K562 (cell line): Measurements from ENCODE around the gene RNF151. TPM values are rescaled to one million over a fixed set of nuclear protein-coding genes. Genes with fewer than 3 reads are reported as not detected.

Source experiments
- FIP1L1 ChIP-seq: fragments of 200-400 bp; formaldehyde crosslinking; IDR thresholded peaks from 2 replicates; pipeline ENCODE4 v1.6.1; 2018; ENCODE audit warnings: mild to moderate bottlenecking, low read depth, low read length; ENCODE audit not compliant: poor library complexity, severe bottlenecking
- ZNF23 ChIP-seq: fragments of 250-450 bp; sonication (Bioruptor Pico); IDR thresholded peaks from 2 replicates; pipeline ENCODE4 v1.4.0; 2020; ENCODE audit warnings: mild to moderate bottlenecking
- polyA plus RNA-seq, 8 experiments: library from polyadenylated mRNA; depleted of rRNA in 4 of 8; stranded (reverse) in 5 of 8; unstranded in 3 of 8; fragments of >200 nt; fragmentation: Nextera tagmentation in 2 of 8; fragmentation: Illumina TruSeq in 1 of 8; extraction: Ambion mirVana in 2 of 8; extraction: Trizol in 1 of 8; gene quantifications; 2 replicates each; pipeline versions ENCODE4 v1.2.1 to v1.2.3, GENCODE V29; 2011 to 2014; ENCODE audit warnings: inconsistent platforms in 1 of 8, missing spikeins in 1 of 8
- total RNA-seq, 7 experiments: library from RNA; depleted of rRNA in 6 of 7; stranded (reverse); fragments of >200 nt in 6 of 7; fragmentation: Illumina TruSeq in 2 of 7; extraction: Trizol in 2 of 7; gene quantifications; 2 replicates each; pipeline versions ENCODE4 v1.2.1 to v1.2.3, GENCODE V29; 2011 to 2021; ENCODE audit warnings: low replicate concordance in 1 of 7
- TF ChIP-seq, protein P1 (sequence below): fragments of 450-650 bp; IDR thresholded peaks from 2 replicates; pipeline ENCODE4 v1.6.1; 2016; ENCODE audit warnings: mild to moderate bottlenecking, moderate library complexity
- TF ChIP-seq, protein P2 (sequence below), 2 experiments: fragments of 450-650 bp; IDR thresholded peaks; 2 replicates each; pipeline ENCODE4 v1.6.1; 2016; ENCODE audit warnings: mild to moderate bottlenecking in 2 of 2, borderline replicate concordance in 1 of 2, low read depth in 1 of 2, moderate library complexity in 1 of 2

RNF151 gene
- total and polyA plus RNA-seq, 9 of the 15 experiments (the other 6 are each of a cell fraction or from before 2014, with no cell fraction given) = not detected

DNA sequence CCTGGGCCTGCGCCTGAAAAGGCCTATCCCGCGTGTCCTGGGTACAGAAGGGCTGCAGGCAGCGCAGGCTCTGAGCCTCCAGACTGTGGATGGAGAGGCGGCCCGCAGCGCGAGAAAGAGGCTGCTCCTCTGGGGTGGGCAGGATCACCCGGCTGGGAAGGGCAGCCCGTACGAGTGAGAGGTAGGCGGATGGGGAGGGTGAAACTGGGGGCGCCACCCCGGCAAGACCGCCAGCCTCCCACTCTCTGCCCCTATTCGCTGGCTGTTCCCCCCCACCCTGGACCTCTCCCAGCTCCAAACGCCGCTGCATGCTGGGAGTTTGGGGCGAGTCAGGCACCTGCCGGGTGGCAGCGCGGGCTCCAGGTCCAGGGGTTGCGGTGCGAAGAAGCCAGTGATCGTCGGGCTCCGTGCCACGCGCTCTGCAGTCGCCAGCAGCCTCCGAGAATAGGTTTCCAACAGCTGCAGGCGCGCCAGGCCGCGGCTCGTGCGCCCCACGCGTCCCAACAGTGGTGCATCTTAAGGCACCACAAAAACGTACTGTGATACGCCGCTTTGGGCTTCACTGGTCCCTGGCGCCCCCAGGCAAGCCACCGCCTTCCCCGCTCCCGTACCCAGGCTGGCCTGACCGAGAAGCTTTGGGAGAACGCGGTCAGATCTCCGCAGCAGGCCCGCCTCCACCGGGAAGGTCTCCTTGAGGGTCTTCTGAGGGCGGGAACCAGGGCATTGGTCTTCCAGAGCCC is 13.5 kb downstream of the RNF151 start (continued):
- TF ChIP-seq, protein P1, sequence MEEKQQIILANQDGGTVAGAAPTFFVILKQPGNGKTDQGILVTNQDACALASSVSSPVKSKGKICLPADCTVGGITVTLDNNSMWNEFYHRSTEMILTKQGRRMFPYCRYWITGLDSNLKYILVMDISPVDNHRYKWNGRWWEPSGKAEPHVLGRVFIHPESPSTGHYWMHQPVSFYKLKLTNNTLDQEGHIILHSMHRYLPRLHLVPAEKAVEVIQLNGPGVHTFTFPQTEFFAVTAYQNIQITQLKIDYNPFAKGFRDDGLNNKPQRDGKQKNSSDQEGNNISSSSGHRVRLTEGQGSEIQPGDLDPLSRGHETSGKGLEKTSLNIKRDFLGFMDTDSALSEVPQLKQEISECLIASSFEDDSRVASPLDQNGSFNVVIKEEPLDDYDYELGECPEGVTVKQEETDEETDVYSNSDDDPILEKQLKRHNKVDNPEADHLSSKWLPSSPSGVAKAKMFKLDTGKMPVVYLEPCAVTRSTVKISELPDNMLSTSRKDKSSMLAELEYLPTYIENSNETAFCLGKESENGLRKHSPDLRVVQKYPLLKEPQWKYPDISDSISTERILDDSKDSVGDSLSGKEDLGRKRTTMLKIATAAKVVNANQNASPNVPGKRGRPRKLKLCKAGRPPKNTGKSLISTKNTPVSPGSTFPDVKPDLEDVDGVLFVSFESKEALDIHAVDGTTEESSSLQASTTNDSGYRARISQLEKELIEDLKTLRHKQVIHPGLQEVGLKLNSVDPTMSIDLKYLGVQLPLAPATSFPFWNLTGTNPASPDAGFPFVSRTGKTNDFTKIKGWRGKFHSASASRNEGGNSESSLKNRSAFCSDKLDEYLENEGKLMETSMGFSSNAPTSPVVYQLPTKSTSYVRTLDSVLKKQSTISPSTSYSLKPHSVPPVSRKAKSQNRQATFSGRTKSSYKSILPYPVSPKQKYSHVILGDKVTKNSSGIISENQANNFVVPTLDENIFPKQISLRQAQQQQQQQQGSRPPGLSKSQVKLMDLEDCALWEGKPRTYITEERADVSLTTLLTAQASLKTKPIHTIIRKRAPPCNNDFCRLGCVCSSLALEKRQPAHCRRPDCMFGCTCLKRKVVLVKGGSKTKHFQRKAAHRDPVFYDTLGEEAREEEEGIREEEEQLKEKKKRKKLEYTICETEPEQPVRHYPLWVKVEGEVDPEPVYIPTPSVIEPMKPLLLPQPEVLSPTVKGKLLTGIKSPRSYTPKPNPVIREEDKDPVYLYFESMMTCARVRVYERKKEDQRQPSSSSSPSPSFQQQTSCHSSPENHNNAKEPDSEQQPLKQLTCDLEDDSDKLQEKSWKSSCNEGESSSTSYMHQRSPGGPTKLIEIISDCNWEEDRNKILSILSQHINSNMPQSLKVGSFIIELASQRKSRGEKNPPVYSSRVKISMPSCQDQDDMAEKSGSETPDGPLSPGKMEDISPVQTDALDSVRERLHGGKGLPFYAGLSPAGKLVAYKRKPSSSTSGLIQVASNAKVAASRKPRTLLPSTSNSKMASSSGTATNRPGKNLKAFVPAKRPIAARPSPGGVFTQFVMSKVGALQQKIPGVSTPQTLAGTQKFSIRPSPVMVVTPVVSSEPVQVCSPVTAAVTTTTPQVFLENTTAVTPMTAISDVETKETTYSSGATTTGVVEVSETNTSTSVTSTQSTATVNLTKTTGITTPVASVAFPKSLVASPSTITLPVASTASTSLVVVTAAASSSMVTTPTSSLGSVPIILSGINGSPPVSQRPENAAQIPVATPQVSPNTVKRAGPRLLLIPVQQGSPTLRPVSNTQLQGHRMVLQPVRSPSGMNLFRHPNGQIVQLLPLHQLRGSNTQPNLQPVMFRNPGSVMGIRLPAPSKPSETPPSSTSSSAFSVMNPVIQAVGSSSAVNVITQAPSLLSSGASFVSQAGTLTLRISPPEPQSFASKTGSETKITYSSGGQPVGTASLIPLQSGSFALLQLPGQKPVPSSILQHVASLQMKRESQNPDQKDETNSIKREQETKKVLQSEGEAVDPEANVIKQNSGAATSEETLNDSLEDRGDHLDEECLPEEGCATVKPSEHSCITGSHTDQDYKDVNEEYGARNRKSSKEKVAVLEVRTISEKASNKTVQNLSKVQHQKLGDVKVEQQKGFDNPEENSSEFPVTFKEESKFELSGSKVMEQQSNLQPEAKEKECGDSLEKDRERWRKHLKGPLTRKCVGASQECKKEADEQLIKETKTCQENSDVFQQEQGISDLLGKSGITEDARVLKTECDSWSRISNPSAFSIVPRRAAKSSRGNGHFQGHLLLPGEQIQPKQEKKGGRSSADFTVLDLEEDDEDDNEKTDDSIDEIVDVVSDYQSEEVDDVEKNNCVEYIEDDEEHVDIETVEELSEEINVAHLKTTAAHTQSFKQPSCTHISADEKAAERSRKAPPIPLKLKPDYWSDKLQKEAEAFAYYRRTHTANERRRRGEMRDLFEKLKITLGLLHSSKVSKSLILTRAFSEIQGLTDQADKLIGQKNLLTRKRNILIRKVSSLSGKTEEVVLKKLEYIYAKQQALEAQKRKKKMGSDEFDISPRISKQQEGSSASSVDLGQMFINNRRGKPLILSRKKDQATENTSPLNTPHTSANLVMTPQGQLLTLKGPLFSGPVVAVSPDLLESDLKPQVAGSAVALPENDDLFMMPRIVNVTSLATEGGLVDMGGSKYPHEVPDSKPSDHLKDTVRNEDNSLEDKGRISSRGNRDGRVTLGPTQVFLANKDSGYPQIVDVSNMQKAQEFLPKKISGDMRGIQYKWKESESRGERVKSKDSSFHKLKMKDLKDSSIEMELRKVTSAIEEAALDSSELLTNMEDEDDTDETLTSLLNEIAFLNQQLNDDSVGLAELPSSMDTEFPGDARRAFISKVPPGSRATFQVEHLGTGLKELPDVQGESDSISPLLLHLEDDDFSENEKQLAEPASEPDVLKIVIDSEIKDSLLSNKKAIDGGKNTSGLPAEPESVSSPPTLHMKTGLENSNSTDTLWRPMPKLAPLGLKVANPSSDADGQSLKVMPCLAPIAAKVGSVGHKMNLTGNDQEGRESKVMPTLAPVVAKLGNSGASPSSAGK = no peak
- TF ChIP-seq, protein P2, sequence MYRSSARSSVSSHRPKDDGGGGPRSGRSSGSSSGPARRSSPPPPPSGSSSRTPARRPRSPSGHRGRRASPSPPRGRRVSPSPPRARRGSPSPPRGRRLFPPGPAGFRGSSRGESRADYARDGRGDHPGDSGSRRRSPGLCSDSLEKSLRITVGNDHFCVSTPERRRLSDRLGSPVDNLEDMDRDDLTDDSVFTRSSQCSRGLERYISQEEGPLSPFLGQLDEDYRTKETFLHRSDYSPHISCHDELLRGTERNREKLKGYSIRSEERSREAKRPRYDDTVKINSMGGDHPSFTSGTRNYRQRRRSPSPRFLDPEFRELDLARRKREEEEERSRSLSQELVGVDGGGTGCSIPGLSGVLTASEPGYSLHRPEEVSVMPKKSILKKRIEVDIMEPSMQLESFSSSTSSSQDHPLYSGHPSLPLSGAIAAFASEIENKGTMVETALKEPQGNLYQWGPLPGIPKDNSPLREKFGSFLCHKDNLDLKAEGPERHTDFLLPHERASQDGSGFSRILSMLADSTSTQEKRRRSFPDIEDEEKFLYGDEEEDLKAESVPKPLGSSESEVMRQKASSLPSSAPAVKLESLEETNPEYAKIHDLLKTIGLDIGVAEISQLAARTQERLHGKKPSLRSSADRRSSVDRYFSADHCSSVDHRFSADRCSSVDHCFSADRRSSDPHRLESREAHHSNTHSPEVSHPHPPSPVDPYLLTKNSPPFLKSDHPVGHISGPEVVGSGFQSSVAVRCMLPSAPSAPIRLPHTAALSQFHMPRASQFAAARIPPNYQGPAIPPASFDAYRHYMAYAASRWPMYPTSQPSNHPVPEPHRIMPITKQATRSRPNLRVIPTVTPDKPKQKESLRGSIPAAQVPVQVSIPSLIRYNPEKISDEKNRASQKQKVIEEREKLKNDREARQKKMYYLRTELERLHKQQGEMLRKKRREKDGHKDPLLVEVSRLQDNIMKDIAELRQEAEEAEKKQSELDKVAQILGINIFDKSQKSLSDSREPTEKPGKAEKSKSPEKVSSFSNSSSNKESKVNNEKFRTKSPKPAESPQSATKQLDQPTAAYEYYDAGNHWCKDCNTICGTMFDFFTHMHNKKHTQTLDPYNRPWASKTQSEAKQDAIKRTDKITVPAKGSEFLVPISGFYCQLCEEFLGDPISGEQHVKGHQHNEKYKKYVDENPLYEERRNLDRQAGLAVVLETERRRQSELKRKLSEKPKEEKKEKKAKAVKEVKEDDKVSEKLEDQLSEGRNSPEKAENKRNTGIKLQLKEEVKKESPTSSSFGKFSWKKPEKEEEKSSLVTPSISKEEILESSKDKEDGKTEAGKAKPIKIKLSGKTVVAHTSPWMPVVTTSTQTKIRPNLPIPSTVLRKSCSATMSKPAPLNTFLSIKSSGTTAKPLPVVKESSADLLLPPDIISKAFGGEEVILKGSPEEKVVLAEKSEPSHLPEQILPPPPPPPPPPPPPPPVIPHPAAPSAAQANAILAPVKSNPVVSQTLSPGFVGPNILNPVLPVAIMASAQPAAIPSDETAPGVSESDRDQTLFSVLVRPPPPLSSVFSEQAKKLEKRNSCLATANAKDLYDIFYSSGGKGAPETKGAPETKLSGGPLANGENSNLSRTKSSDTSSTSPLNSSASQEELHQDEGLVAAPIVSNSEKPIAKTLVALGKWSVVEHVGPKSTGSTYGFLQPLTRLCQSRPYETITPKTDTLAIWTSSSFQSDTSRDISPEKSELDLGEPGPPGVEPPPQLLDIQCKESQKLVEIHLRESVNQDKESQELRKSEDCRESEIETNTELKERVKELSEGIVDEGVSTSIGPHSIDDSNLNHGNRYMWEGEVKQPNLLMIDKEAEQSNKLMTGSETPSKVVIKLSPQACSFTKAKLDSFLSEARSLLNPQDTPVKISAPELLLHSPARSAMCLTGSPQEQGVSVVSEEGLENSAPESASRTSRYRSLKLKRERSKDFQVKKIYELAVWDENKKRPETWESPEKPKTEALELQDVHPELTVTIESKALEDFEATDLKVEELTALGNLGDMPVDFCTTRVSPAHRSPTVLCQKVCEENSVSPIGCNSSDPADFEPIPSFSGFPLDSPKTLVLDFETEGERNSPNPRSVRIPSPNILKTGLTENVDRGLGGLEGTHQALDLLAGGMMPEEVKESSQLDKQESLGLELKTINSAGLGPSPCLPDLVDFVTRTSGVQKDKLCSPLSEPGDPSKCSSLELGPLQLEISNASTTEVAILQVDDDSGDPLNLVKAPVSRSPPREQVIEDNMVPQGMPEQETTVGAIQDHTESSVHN (IDR thresholded peaks at IDR 0.05; ENCODE audit: borderline replicate concordance in 1 of 2, low read depth in 1 of 2) = no peak
- TF ChIP-seq FIP1L1 = peak; percentile 17
- no peak for TF ChIP-seq ZNF23 (CRISPR knock-in tag)
